Daoy (cell line): ENCODE measurements around the gene DOK1. TPM values are rescaled to one million over a fixed set of nuclear protein-coding genes. Genes with fewer than 3 reads are reported as not detected.

Experiments
- DNase-seq: peaks from one replicate; pipeline ENCODE4 v3.0.0-alpha.2; 2015; ENCODE audit warnings: low read depth
- total RNA-seq: library from RNA; depleted of rRNA; stranded (reverse); fragments of >200 nt; shearing (Covaris generic); gene quantifications from 2 replicates; pipeline ENCODE4 v1.2.3, GENCODE V29; 2014

DOK1 gene
- total RNA-seq, 1 experiment from 2014 or later: 20.6 TPM

- DNase-seq: peak; percentile 68
Measured at GRCh38 chr2:74567881-74568280, 13.4 kb downstream of the DOK1 start.

GRCh38 chr2:74569686-74570085 lies 15.2 kb downstream of the DOK1 start:
- no peak for DNase-seq

- DNase-seq: no peak
Measured at GRCh38 chr2:74571058-74571457, 16.5 kb downstream of the DOK1 start.

GRCh38 chr2:74572178-74572925 lies 17.8 kb downstream of the DOK1 start:
- DNase-seq: no peak

- DNase-seq: peak; percentile 68
Measured at GRCh38 chr2:74573747-74574562, 19.4 kb downstream of the DOK1 start.

GRCh38 chr2:74575320-74575719 lies 20.8 kb downstream of the DOK1 start:
- DNase-seq: no peak

GRCh38 chr2:74576211-74576862 lies 21.8 kb downstream of the DOK1 start:
- no peak for DNase-seq

- DNase-seq: no peak
Measured at GRCh38 chr2:74576863-74577229, 22.3 kb downstream of the DOK1 start.

- DNase-seq: no peak
Measured at GRCh38 chr2:74577448-74577847, 22.9 kb downstream of the DOK1 start.

- no peak for DNase-seq
Measured at GRCh38 chr2:74578408-74578807, 23.9 kb downstream of the DOK1 start.

GRCh38 chr2:74581463-74581862 lies 26.9 kb downstream of the DOK1 start:
- DNase-seq: no peak

- no peak for DNase-seq
Measured at GRCh38 chr2:74582184-74582583, 27.7 kb downstream of the DOK1 start.

- peak; percentile 59 for DNase-seq
Measured at GRCh38 chr2:74583504-74583903, 29.0 kb downstream of the DOK1 start.

GRCh38 chr2:74584088-74584645 lies 29.6 kb downstream of the DOK1 start:
- DNase-seq: no peak

- no peak for DNase-seq
Measured at GRCh38 chr2:74585406-74586185, 31.1 kb downstream of the DOK1 start.

GRCh38 chr2:74587664-74588277 lies 33.3 kb downstream of the DOK1 start:
- DNase-seq: peak; percentile 71

- no peak for DNase-seq
Measured at GRCh38 chr2:74588664-74589063, 34.1 kb downstream of the DOK1 start.

GRCh38 chr2:74593826-74594772 lies 39.6 kb downstream of the DOK1 start:
- DNase-seq: no peak

GRCh38 chr2:74596584-74596983 lies 42.1 kb downstream of the DOK1 start:
- DNase-seq: no peak

GRCh38 chr2:74597410-74597809 lies 42.9 kb downstream of the DOK1 start:
- DNase-seq: no peak
